GM10847 (cell line): ENCODE measurements around the gene PRKAB1.

Experiments used
- POLR2A ChIP-seq: IDR thresholded peaks from 2 replicates; pipeline ENCODE4 v1.6.1; 2011; ENCODE audit not compliant: insufficient read length; ENCODE audit errors: extremely low read depth

Gene PRKAB1

DNA sequence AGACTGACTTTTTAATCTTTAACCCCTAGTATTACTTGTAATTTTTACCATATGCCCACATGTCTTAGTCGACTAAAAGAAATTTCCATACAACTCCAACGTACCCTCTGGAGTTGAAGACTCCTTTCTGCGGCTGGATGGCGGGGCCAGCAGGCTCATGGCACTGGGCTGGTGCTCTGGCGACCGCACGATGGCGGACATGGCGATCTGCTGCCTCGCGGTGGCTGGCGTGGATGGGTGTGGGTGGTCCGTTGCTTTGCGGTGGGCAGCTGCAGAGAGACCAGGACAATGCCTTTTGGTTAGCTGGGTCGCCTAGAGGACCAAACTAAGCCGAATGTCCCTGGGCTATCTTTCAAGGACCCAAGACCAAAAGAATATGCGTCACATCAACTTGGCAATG, 50.2 kb downstream of the PRKAB1 start:
- TF ChIP-seq POLR2A = no peak

DNA sequence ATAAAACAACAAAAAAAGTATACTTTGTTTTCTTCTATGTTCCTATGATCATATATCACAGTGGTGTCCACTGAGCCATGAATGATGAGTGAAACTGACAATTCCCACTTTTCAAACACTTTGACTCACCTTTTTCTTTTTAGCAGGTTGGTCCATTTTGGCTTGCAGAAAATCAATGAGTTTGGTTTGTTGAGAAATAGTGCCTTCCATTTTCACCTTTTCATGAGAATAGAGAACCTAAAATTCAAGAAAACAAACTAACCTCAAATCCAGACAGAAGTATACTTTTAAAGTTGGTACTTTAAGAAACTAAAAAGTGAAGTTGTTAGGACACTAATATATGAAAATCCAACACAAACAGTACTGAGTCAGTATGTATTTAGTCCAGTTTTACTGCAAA, 52.4 kb downstream of the PRKAB1 start:
- TF ChIP-seq POLR2A = no peak

DNA sequence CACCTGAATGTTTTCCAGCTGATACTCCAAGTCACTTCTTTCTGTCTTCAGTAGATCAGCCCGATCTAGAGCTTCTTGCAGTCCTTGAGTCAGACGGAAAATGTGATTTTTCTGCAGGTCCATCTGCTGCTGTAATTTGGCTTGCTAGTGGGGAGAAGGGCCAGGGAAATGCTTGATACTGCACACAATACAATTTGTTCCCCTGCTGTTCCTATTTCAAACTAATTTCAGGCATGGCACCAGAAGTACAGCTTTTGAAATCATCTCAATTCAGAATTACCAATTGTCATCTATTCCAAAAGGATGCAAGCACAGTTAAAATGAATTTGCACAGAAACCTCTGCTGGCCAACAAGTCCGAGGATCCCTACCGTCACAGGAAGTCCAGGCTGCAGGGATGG, 53.4 kb downstream of the PRKAB1 start:
- no peak for TF ChIP-seq POLR2A

DNA sequence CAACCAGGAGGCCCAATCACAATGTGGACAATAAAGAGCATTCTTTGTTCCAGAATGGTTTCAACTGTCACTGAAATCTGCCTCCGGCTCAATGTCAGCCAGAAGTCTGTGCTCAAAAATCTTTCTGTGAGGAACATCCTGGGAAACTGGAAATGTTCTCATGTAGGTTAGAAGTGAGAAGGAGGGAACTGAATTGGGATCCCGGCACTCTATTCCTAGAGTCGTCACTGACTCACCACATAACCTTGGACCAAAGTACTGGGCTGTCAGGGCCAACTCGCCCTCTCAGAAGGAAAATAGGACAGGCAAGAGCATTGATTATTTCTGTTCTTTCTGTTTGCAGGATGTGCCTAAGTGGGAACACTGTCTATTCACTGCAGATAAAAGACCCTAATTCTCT, 57.6 kb downstream of the PRKAB1 start:
- no peak for TF ChIP-seq POLR2A

DNA sequence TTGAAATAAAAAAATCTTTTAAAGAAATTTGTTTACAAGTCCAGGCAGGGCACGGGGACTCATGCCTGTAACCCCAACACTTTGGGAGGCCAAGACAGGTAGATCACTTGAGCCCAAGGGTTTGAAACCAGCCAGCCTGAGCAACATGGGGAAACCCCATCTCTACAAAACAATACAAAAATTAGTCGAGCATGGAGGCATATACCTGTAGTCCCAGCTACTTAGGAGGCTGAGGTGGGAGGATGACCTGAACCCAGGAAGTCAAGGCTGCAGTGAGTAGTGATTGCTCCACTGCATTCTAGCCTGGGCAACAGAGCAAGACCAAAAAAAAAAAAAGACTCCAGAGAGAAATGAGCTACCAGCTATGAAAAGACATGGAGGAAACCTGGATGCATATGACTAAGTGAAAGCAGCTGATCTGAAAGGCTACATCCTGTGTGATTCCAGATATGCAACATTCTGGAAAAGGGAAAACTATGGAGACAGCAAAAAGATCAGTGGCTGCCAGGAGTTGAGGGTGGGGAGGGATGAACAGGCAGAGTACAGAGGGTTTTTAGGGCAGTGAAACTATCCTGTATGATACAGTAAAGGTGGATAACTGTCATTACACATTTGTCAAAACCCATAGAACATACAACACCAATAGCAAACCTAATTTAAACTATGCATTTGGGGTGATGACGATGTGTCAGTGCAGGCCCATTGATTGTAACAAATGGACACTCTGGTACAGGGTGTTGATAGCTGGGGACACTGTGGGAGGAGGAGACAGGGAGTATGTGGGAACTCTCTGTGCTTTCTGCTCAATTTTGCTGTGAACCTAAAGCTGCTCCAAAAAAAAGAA, 59.9 kb downstream of the PRKAB1 start:
- TF ChIP-seq POLR2A = no peak

DNA sequence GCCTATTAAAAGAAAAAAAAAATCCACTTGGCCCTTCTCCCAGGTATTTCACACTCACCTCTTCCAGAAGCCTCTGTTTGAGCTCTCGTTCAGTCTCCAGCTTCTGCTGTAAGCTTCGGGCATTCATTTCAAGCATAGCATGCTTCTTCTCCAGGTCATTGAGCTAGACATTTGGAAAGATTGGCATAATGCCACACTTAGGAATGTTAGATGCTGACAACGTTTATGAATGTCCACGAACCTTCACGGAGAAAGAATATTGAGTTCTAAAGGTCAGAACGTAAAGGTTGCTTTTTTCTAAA, 60.5 kb downstream of the PRKAB1 start:
- no peak for TF ChIP-seq POLR2A

DNA sequence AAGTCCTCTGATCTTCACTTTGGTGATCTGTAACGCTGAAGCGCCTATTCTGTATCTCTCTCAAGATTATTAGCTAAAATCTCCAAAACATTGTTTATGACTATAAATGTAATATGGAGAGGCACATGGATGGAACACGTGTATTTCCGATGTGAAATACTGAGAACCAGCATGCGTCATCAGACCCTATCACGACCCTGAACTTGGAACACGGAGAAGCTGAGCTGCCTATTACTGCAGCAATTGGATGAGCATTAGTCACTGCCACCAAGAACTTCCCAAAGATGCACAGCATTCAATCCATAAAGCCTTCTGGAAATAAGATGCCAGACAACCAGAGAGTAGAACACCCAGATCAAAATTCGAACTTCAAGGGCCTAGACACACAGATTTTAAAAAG, 61.9 kb downstream of the PRKAB1 start:
- TF ChIP-seq POLR2A = no peak

DNA sequence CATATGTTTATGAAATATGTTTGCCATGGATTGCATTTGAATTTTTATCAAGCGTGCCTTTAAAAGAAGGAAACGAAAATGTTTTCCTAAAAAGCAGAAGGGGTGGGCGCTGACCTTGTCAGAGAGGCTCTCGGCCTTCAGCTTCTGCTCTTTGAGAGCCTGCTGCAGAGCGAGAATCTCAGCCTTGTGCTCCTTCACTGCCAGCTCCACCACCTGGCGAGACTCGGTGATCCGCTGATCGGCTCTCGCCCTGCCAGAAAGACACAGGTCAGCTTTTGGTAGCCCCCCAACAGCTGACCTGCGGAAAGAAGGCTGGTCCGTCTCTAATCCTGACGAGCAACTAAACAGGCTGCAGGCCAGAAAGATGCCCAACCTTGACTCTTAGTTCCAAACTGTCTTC, 62.4 kb downstream of the PRKAB1 start:
- TF ChIP-seq POLR2A = no peak
